ENCODE measurements around the gene CARS1.

The CARS1 gene

GRCh38 chr11:3051196-3052108, 5.8 kb downstream of the CARS1 start:
- H3K27ac Mint-ChIP-seq = no peak overlapping the region
- H3K9me3 Mint-ChIP-seq = no peaks in the 10 kb centered on the region
- H3K4me1 Mint-ChIP-seq = peaks cover 17% of the 10 kb centered on the region
- TF ChIP-seq, protein P1, sequence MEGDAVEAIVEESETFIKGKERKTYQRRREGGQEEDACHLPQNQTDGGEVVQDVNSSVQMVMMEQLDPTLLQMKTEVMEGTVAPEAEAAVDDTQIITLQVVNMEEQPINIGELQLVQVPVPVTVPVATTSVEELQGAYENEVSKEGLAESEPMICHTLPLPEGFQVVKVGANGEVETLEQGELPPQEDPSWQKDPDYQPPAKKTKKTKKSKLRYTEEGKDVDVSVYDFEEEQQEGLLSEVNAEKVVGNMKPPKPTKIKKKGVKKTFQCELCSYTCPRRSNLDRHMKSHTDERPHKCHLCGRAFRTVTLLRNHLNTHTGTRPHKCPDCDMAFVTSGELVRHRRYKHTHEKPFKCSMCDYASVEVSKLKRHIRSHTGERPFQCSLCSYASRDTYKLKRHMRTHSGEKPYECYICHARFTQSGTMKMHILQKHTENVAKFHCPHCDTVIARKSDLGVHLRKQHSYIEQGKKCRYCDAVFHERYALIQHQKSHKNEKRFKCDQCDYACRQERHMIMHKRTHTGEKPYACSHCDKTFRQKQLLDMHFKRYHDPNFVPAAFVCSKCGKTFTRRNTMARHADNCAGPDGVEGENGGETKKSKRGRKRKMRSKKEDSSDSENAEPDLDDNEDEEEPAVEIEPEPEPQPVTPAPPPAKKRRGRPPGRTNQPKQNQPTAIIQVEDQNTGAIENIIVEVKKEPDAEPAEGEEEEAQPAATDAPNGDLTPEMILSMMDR (IDR thresholded peaks at IDR 0.05; ENCODE audit: unreplicated experiment in 3 of 3) = peak in 1 of 3 experiments; percentile 12
- peak overlapping the region in 1 of 3 experiments; percentile 49 for H3K4me3 Mint-ChIP-seq
- no peaks in the 10 kb centered on the region for H3K36me3 Mint-ChIP-seq (ENCODE audit: low read depth)
- H3K27me3 Mint-ChIP-seq (ENCODE audit: low read depth) = no peaks in the 10 kb centered on the region

DNA sequence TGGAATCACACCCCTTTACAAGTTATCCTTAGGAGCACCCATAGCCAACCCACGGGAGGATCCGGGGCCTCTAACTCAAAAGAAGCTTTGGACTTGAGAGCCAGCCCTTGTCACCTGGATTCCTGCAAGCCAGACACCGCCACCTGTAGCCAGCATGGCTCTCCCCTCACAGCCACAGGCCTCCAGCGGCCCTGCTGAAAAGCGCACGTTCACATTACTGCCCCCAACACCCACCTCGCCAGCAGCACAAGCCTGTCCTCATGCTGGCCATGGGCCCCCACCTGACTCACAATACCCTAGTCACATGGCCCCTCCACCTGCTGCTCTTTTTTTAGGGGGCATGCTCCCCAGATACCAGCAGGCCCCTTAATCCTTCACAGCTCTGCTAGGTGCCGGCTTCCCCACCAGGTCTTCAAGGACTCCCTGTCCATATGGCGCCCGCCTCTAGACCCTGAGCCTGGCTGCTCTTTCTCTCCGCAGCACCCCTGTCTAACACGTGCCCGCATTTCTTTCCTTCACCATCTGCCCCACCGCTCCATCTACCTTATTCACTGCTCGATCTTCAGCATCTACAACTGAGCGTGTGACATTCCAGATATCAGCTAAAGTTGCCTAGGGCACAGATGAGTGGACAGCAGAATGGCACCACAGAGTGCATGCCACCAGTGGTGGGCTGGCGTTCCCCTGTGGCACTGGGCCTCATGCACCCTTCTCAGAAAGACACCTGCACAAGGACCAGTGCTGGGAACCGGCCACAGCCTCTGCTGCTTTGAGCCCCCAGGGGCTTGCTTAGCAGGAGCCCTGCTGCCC, 6.6 kb downstream of the CARS1 start:
- Mint-ChIP-seq H3K4me1 (peaks cover 12% of the 10 kb centered on the region), H3K27me3 (ENCODE audit: low read depth) (no peaks in the 10 kb centered on the region), H3K9me3 (no peaks in the 10 kb centered on the region)

GRCh38 chr11:3049430-3050243, 7.6 kb downstream of the CARS1 start:
- no peaks in the 10 kb centered on the region for H3K27me3 Mint-ChIP-seq (ENCODE audit: low read depth)
- TF ChIP-seq, protein P1 (IDR thresholded peaks at IDR 0.05; ENCODE audit: unreplicated experiment in 3 of 3) = no peak

More for the DNA sequence above, 6.6 kb downstream of the CARS1 start:
- H3K4me3 Mint-ChIP-seq = no peak overlapping the region
- no peak overlapping the region for H3K27ac Mint-ChIP-seq
- H3K36me3 Mint-ChIP-seq (ENCODE audit: low read depth) = no peaks in the 10 kb centered on the region
- TF ChIP-seq, protein P1 (IDR thresholded peaks at IDR 0.05; ENCODE audit: unreplicated experiment in 3 of 3) = no peak

GRCh38 chr11:3047637-3048036, 9.6 kb downstream of the CARS1 start:
- no peaks in the 10 kb centered on the region for H3K27me3 Mint-ChIP-seq (ENCODE audit: low read depth)
- peaks cover 6% of the 10 kb centered on the region for H3K4me1 Mint-ChIP-seq
- peaks cover 5% of the 10 kb centered on the region for H3K36me3 Mint-ChIP-seq (ENCODE audit: low read depth)
- H3K27ac Mint-ChIP-seq = no peak overlapping the region
- no peaks in the 10 kb centered on the region for H3K9me3 Mint-ChIP-seq
- H3K4me3 Mint-ChIP-seq = no peak overlapping the region
- TF ChIP-seq, protein P1 (IDR thresholded peaks at IDR 0.05; ENCODE audit: unreplicated experiment in 3 of 3) = no peak

More at GRCh38 chr11:3049430-3050243, 7.6 kb downstream of the CARS1 start:
- no peaks in the 10 kb centered on the region for H3K9me3 Mint-ChIP-seq
- H3K4me3 Mint-ChIP-seq = no peak overlapping the region
- peaks cover 9% of the 10 kb centered on the region for H3K4me1 Mint-ChIP-seq
- H3K27ac Mint-ChIP-seq = no peak overlapping the region
- H3K36me3 Mint-ChIP-seq (ENCODE audit: low read depth) = peaks cover 2% of the 10 kb centered on the region

DNA sequence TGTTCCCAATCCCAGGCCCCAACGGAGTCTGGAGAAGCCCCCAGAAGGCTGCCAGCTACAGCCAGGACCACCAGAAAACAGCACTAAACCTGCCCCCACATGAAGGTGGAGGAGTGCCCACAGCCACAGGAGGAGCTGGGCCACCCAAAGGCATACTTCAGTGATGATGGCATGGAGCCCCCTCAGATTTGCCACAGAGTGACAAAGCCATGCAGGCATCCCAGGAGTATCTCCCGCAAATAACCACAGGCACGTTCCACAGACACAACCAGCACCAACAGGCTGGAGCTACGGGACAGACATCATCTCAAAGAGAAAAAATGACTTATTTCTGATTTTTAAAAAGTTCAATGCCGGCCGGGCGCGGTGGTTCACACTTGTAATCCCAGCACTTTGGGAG, 10.6 kb downstream of the CARS1 start:
- Mint-ChIP-seq H3K27me3 (ENCODE audit: low read depth) (no peaks in the 10 kb centered on the region), H3K4me3 (no peak overlapping the region), H3K4me1 (peaks cover 5% of the 10 kb centered on the region), H3K36me3 (ENCODE audit: low read depth) (peaks cover 5% of the 10 kb centered on the region), H3K9me3 (no peaks in the 10 kb centered on the region), H3K27ac (no peak overlapping the region)
- TF ChIP-seq, protein P1 (IDR thresholded peaks at IDR 0.05; ENCODE audit: unreplicated experiment in 3 of 3) = no peak
